Measurements from ENCODE around the gene PARD3.

Gene PARD3

GRCh38 chr10:34736976-34737771 lies 77.9 kb downstream of the PARD3 start:
- DNase-seq = no peak

- DNase-seq = no peak
These were observed 80.2 kb downstream of the PARD3 start for GRCh38 chr10:34734918-34735317.

GRCh38 chr10:34732926-34733325 lies 82.2 kb downstream of the PARD3 start:
- DNase-seq = no peak

- no peak for DNase-seq
These were observed 83.0 kb downstream of the PARD3 start for GRCh38 chr10:34731885-34732701.

- no peak for DNase-seq
These were observed 83.9 kb downstream of the PARD3 start for GRCh38 chr10:34731213-34731612.

GRCh38 chr10:34730726-34731125 lies 84.4 kb downstream of the PARD3 start:
- DNase-seq = no peak

GRCh38 chr10:34729619-34730018 lies 85.5 kb downstream of the PARD3 start:
- DNase-seq = no peak

- DNase-seq = no peak
These were observed 86.7 kb downstream of the PARD3 start for GRCh38 chr10:34728361-34728760.

- no peak for DNase-seq
These were observed 87.5 kb downstream of the PARD3 start for GRCh38 chr10:34727595-34728033.

- DNase-seq = no peak
These were observed 88.2 kb downstream of the PARD3 start for GRCh38 chr10:34726862-34727261.

GRCh38 chr10:34723750-34724149 lies 91.3 kb downstream of the PARD3 start:
- DNase-seq = no peak

- DNase-seq = no peak
These were observed 92.7 kb downstream of the PARD3 start for GRCh38 chr10:34722404-34722803.

- no peak for DNase-seq
These were observed 93.8 kb downstream of the PARD3 start for GRCh38 chr10:34721208-34721840.

- no peak for DNase-seq
These were observed 95.3 kb downstream of the PARD3 start for GRCh38 chr10:34719746-34720145.

- no peak for DNase-seq
These were observed 95.8 kb downstream of the PARD3 start for GRCh38 chr10:34719328-34719727.

GRCh38 chr10:34717429-34717828 lies 97.7 kb downstream of the PARD3 start:
- no peak for DNase-seq

- DNase-seq = no peak
These were observed 98.1 kb downstream of the PARD3 start for GRCh38 chr10:34716958-34717357.

- DNase-seq = no peak
These were observed 98.9 kb downstream of the PARD3 start for GRCh38 chr10:34716234-34716633.

GRCh38 chr10:34715511-34716187 lies 99.4 kb downstream of the PARD3 start:
- DNase-seq = no peak

- DNase-seq = no peak
These were observed 101.2 kb downstream of the PARD3 start for GRCh38 chr10:34713875-34714274.

GRCh38 chr10:34711500-34711899 lies 103.6 kb downstream of the PARD3 start:
- DNase-seq = no peak

GRCh38 chr10:34710391-34710751 lies 104.7 kb downstream of the PARD3 start:
- no peak for DNase-seq
